Pons (tissue), 1 donor: ENCODE data around the gene ADORA2B.
"Not testable (repeated sequence)": the region's sequence is repeated elsewhere in the genome, so short reads cannot be mapped to it uniquely, and the experiment has no call there.

Experiments
- DNase-seq: peaks from one replicate; pipeline ENCODE4 v3.0.0-alpha.2; 2016; ENCODE audit warnings: low spot score

ADORA2B gene

DNA sequence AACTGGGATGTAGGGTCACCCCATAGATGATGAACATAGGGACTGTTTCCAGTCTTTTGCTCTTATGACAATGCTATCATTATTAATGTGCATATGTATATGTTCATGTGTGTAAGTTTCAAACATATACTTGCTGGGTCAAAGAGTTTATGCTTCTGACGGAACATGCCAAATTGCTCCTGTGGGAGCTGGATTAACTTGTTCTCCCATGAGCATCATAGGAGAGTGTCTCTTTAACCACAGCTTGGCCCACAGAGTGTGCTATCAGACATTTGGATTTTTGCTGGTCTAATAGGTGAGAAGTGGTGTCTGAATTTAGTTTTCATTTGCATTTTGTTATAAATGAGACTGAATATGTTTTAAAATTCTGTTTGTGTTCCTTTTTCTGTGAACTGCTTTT, 22.3 kb upstream of the ADORA2B start:
- DNase-seq, result no peak

DNA sequence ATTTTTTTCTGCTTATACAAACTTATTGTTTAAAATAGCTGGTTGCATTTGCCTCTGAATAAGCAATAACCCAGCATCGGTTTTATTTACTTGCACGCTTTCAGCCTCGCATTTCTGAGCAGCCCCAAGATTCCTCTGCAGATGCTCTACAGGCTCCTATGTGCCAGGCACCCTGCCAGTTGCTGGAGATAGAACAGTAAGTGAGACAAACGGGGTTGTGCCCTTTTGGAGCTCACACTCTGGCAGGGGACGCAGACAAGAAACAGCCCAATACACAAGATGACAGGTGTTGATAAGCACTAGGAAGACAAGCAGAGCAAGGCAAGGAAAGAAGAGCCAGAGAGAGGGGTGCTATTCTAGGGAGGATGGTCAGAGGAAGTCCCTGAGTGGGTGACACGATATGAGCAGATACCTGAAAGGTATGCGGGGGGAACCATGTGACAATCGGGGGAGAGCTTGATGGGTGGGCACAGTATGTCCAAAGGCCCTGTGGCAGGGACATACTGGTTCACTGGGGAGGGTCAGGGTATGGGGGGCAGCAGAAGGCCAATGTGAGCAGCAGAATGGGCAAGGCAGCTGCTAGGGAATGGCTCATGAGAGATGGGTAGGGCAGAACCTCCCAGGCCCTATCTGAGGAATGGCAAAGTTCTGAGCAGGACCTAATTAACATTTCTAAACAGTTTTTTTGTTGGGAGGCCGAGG, 18.7 kb upstream of the ADORA2B start:
- DNase-seq, result no peak

DNA sequence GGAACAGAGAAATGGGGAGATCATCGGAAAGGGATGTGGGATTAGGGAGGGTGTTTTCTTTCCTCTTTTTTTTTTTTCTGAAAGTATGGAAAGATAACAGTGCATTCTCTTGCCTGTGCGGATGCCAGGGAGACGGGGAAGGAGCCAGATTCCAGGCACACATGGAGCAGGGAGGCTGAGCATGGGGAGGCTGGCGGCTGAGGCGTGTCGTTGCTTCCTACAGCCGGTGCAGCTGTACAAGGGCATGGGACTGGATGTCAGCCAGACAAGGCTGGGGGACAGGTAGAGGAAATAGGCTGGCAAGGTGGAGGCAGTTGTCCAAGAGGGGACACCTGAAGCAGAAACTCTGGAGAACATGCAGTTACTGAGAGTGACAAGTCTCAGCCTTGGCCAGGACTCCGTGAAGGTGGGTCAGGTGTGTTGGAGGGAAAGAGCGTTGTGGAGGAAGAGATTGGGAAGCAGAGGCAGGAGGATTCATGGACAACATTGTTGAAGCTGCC, 16.6 kb upstream of the ADORA2B start:
- DNase-seq, result no peak

DNA sequence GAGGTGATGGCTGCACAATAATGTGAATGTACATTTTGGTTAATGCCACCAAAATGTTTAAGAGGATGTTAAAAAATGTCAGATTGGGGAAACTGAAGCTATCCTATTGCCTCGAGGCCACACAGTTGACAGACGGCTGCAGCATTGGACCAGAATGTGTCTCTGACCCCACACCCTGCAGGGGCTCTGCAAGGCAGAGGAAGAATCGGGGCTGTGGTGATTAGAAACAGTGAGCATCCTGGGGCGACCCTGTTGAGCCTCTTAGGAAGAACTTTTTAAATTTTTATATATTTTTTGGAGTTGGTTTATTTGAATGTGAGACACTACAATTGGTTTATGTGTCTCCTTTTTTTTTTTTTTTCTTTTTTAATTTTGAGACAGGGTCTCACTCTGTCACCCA, 15.0 kb upstream of the ADORA2B start:
- no peak for DNase-seq

- DNase-seq, result no peak
Observed at GRCh38 chr17:15930426-15930825, 14.5 kb upstream of the ADORA2B start.

DNA sequence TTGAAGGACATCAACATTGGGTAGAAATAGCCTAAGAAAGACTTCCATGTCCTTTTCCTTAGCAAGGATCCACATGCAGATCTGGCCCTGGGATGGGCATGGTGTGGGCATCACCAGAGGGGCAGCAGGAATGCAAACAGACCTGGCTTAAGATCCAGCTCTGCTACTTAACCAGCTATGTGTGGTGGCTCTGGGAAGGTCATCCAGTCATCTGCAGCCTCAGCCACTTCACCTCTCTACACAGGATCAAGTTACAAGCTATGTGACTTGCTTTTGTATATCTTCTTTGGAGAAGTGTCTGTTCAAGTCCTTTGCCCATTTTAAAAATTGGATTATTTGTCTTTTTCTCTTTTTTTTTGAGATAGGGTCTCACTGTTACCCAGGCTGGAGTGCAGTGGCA, 13.5 kb upstream of the ADORA2B start:
- DNase-seq, result no peak

GRCh38 chr17:15934866-15935265, 10.1 kb upstream of the ADORA2B start:
- DNase-seq, result no peak

- no peak for DNase-seq
Observed at GRCh38 chr17:15935891-15936290, 9.0 kb upstream of the ADORA2B start.

GRCh38 chr17:15936481-15936880, 8.4 kb upstream of the ADORA2B start:
- DNase-seq, result not testable (repeated sequence)

GRCh38 chr17:15941781-15942180, 3.1 kb upstream of the ADORA2B start:
- DNase-seq, result no peak

- DNase-seq, result no peak
Observed at GRCh38 chr17:15942207-15942833, 2.6 kb upstream of the ADORA2B start.

GRCh38 chr17:15943971-15944758, 765 bp upstream of the ADORA2B start:
- DNase-seq, result no peak

- no peak for DNase-seq
Observed at GRCh38 chr17:15945527-15946191, 729 bp downstream of the ADORA2B start.

DNA sequence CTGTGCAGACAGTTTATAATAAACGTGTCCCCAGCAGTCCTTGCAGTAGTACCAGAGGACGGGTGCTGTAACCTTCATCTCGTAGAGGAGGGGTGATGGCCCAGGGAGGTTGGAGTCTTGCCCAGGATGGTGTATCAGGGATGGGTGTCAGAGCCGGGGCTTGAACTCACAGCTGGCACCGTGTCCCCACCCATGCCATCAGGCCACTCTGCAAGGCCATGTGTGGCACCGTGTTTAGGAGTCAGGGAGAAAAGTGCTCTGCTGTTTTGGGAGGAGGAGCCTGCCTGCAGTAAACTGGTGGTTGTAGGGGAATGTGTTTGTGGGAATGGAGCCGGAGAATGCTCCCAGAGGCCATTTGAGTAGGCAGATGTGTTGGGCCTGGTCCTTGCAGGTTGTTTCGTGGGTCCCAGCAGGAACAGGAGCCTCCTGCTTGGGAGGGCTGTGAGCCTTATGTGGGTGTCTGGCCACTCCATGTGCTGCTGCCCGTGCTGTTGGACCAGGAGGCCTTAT, 1.7 kb downstream of the ADORA2B start:
- DNase-seq, result no peak

GRCh38 chr17:15947271-15947670, 2.3 kb downstream of the ADORA2B start:
- no peak for DNase-seq

DNA sequence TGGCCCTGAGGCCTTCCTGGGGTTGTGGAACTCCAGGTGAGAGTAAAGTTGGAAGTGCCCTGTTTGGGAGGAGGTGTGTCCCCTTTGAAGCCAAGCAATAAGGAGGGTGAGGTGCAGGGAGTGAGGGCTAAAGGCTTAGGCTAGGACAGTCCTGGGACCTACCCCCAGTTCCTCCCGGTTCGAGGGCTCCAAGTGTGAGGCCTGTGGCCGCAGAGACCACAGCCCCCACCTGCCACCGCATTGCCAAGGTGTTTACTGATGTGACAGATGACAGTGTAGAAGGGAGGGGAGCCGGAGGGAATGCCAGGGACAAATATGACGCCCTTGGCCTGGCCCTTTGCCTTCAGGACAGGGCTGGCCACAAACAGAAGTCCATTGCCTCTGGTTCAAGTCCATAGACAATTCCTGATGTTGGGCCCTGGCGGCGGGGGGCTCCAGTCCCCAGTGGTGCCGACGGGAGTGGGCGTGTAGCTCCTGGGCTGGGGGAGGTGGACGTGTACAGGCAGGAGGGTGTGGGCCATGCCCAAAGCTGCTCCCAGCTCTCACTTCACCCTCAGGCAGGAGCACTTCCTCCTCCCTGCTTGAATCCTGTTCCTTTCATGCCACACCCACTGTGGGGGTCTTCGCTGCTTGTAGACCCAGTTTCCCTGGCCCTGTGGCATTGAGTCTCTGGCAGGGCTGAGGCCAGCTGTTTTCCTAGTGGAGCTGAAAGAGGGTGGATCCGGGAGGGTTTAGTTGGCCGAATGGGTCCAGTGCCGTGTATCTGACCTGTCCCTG, 3.2 kb downstream of the ADORA2B start:
- DNase-seq, result no peak

DNA sequence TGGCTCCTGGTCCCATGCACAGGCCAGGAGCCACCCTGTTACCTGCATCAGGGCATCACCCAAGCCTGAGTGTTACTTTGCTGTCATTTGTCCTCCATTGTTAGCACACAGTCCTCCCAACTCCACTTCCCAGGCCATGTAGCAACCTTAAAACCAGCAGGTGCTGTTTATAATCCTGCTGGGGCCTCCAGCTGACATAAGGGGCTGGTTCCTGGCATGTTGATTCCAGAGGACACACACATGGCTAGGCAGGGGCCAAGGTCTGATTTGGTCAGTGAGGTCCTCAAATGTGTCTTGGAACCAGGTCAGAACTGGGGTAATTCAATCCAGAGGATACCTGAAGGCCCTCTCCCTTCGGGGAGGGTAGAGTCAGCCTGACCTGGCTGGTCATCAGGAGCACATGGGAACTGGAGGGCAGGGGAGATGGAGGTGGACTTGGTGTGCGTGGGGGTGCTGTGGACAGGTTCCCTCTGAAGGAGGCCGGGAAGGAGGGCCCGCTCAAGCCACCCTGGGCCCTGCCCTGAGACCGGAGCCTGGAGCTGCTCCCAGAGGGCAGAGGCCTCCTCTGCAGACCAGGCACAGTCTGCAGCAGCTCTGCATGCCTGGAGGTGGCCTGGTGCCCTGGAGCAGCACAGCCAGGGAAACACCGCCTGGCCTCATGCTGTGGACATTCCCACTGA, 6.6 kb downstream of the ADORA2B start:
- no peak for DNase-seq

DNA sequence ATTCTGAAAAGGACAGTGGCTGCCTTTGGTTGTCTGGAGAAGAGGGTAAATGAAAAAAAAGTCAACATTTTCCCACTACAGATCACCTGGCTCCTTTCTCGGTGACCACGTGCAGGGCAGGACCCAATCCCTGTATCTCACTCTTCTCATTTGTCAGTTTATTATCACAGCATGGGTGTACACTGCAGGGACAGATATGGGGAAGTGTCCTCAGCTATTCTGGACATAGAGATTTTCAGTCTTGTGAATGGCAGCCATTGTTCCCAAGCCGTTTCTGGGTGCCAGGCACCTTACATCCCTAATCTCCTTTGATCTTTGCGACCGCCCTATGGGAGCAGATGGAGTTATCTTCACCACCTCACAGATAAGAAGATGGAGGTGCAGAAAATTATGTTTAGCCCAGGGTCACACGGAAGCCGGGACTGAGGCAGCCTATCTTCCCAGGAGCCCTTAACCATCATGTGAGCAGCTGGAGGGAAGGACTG, 7.2 kb downstream of the ADORA2B start:
- DNase-seq, result no peak

- no peak for DNase-seq
Observed at GRCh38 chr17:15952916-15953790, 8.2 kb downstream of the ADORA2B start.

DNA sequence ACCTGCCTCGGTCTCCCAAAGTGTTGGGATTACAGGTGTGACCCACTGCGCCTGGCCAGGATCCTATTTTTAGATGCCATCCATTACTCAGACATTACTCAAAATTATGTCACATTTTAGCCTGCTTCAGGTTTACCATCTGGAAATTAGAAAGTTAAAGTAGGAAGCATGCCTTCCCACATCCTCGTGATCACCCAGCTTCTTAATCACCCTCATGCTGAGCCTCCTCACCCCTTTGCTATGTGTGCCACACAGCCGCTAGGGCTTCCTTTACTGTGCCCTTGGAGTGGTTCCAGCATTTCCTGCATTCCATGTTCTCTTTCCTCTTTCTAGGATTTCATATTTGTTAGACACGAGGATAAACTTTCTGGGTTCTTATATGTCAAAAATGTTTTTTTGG, 9.3 kb downstream of the ADORA2B start:
- DNase-seq, result no peak
